Measurements from ENCODE around the gene MAGEB18. TPM values are rescaled to one million over a fixed set of nuclear protein-coding genes. Genes with fewer than 3 reads are reported as not detected.

MAGEB18 gene
- total RNA-seq: not detected

GRCh38 chrX:26138274-26138673, at the start of gene MAGEB18:
MAGEB18 (plus strand) TSS chrX:26138343; CDS start chrX:26138986, 643 bp downstream.

GRCh38 chrX:26160301-26160700, 22.2 kb downstream of the MAGEB18 start, which contains the start of gene MAGEB6B:
MAGEB6B (plus strand) TSS chrX:26160601; CDS start chrX:26160601, 0 bp downstream.

Other genes starting within 250 kb of the MAGEB18 start
- not detected for gene MAGEB6B, start 22.3 kb downstream of the MAGEB18 start, total RNA-seq
- not detected for gene MAGEB6, start 54.1 kb downstream of the MAGEB18 start, total RNA-seq
- gene MAGEB5, start 77.8 kb downstream of the MAGEB18 start, total RNA-seq: not detected

Measured in melanocyte of skin (primary cell).